ENCODE results near the gene ITGA6.

- no peak for TF ChIP-seq TARDBP (IDR thresholded peaks at IDR 0.05)
- TF ChIP-seq FOXM1 (IDR thresholded peaks at IDR 0.05; ENCODE audit: borderline replicate concordance), result no peak
- TF ChIP-seq ELF4 (IDR thresholded peaks at IDR 0.05), result no peak
- no peak for TF ChIP-seq NFRKB (IDR thresholded peaks at IDR 0.05)
- TF ChIP-seq SP1 (IDR thresholded peaks at IDR 0.05), result no peak
- no peak for TF ChIP-seq CTBP1 (IDR thresholded peaks at IDR 0.05; ENCODE audit: borderline replicate concordance)
Measured at GRCh38 chr2:172535119-172535518, 107.7 kb downstream of the ITGA6 start.

All from HEK293T (cell line).